Smooth muscle cell (in vitro differentiated cells): ENCODE data around the gene DARS1. TPM values are rescaled to one million over a fixed set of nuclear protein-coding genes. Genes with fewer than 3 reads are reported as not detected.

Experiments
- DNase-seq: peaks from one replicate; lab custom pipeline; 2025; ENCODE audit not compliant: unreplicated experiment; lab: John Stamatoyannopoulos, UW
- H2AFZ ChIP-seq: fragments of 200-600 bp; sonication (generic); 2 replicates; pipeline ENCODE4 v1.6.0; 2016; ENCODE audit warnings: antibody characterized with exemption, low read depth, mild to moderate bottlenecking
- H3F3A ChIP-seq: fragments of 200-600 bp; sonication (generic); 2 replicates; pipeline ENCODE4 v1.6.0; 2017; ENCODE audit warnings: antibody characterized with exemption, low read depth
- H3K27ac ChIP-seq: fragments of 200-600 bp; sonication (generic); 2 replicates; pipeline ENCODE4 v1.5.1; 2016; ENCODE audit warnings: low read depth, mild to moderate bottlenecking
- H3K27me3 ChIP-seq: fragments of 200-600 bp; sonication (generic); 2 replicates; pipeline ENCODE4 v1.6.1; 2016; ENCODE audit warnings: low read depth, mild to moderate bottlenecking
- H3K36me3 ChIP-seq: fragments of 200-600 bp; sonication (generic); 2 replicates; pipeline ENCODE4 v1.5.1; 2016; ENCODE audit warnings: low read depth
- H3K4me1 ChIP-seq: fragments of 200-600 bp; sonication (generic); 2 replicates; pipeline ENCODE4 v1.5.1; 2016; ENCODE audit warnings: low read depth
- H3K4me2 ChIP-seq: fragments of 200-600 bp; sonication (generic); 2 replicates; pipeline ENCODE4 v1.6.0; 2016; ENCODE audit warnings: mild to moderate bottlenecking
- H3K4me3 ChIP-seq: fragments of 200-600 bp; sonication (generic); 2 replicates; pipeline ENCODE4 v1.5.1; 2016; ENCODE audit warnings: mild to moderate bottlenecking
- H3K79me2 ChIP-seq: fragments of 200-600 bp; sonication (generic); 2 replicates; pipeline ENCODE4 v1.6.0; 2016; ENCODE audit warnings: low read depth, mild to moderate bottlenecking
- H3K9ac ChIP-seq: fragments of 200-600 bp; sonication (generic); 2 replicates; pipeline ENCODE4 v1.6.0; 2016; ENCODE audit warnings: low read depth
- H3K9me3 ChIP-seq: fragments of 200-600 bp; sonication (generic); replicated peaks from 2 replicates; pipeline ENCODE4 v1.5.1; 2016; ENCODE audit warnings: low read depth
- H4K20me1 ChIP-seq: fragments of 200-600 bp; sonication (generic); 2 replicates; pipeline ENCODE4 v1.6.0; 2016; ENCODE audit warnings: low read depth
- WGBS: methylation state at CpG from one replicate; pipeline ENCODE4 v1.1.7; 2016; ENCODE audit warnings: low lambda C conversion rate; 5-methylcytosine and 5-hydroxymethylcytosine counted together
- polyA plus RNA-seq: library from polyadenylated mRNA; unstranded; fragments of >200 nt; fragmentation: Nextera tagmentation; extraction: Ambion mirVana; gene quantifications from 2 replicates; pipeline ENCODE4 v1.2.1, GENCODE V29; 2016
- total RNA-seq: library from RNA; depleted of rRNA; stranded (reverse); fragments of >200 nt; gene quantifications from 2 replicates; pipeline ENCODE4 v1.2.3, GENCODE V29; 2014
- TF ChIP-seq, protein P1 (sequence below): fragments of 200-600 bp; sonication (generic); IDR thresholded peaks from 2 replicates; pipeline ENCODE4 v1.5.1; 2017; ENCODE audit warnings: borderline replicate concordance, mild to moderate bottlenecking, antibody characterized with exemption; ENCODE audit not compliant: insufficient read depth, poor library complexity, severe bottlenecking

The DARS1 gene
- total and polyA plus RNA-seq, 2 experiments from 2014 or later = 110 to 121 TPM

DNA sequence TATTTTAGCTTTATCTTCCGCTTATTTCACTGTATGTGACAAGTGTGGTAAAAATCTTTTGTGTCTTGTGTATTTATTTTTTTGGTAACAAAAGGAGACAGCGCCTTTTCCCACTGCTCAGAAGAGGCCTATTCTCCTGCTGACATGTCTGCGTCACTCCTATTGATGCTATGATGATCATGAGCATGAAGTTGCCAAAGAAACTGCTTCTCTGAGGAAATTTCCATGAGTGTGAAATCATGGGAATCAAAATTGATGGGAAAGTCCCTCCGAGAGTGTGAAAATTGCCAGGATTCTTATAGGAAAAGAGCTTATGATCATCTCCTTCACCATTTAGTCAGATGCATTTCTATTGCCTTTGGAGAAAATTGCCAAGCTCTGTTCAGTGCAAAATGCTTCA, 36.5 kb upstream of the DARS1 start:
- H3K4me1 ChIP-seq = peaks cover 11% of the 10 kb centered on the region
- no peaks in the 10 kb centered on the region for H3K36me3 ChIP-seq
- no peak overlapping the region for H3K4me2 ChIP-seq
- no peak overlapping the region for H2AFZ ChIP-seq
- no peaks in the 10 kb centered on the region for H4K20me1 ChIP-seq
- DNase-seq = no peak
- no peak overlapping the region for H3K4me3 ChIP-seq
- H3K9me3 ChIP-seq = no peaks in the 10 kb centered on the region
- WGBS = 97% methylated on average over 4 of the region's 4 CpGs
- H3K27me3 ChIP-seq = no peaks in the 10 kb centered on the region
- no peak overlapping the region for H3K9ac ChIP-seq
- TF ChIP-seq, protein P1, sequence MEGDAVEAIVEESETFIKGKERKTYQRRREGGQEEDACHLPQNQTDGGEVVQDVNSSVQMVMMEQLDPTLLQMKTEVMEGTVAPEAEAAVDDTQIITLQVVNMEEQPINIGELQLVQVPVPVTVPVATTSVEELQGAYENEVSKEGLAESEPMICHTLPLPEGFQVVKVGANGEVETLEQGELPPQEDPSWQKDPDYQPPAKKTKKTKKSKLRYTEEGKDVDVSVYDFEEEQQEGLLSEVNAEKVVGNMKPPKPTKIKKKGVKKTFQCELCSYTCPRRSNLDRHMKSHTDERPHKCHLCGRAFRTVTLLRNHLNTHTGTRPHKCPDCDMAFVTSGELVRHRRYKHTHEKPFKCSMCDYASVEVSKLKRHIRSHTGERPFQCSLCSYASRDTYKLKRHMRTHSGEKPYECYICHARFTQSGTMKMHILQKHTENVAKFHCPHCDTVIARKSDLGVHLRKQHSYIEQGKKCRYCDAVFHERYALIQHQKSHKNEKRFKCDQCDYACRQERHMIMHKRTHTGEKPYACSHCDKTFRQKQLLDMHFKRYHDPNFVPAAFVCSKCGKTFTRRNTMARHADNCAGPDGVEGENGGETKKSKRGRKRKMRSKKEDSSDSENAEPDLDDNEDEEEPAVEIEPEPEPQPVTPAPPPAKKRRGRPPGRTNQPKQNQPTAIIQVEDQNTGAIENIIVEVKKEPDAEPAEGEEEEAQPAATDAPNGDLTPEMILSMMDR = no peak
- H3F3A ChIP-seq = peaks cover 6% of the 10 kb centered on the region
- no peak overlapping the region for H3K27ac ChIP-seq
- no peaks in the 10 kb centered on the region for H3K79me2 ChIP-seq

DNA sequence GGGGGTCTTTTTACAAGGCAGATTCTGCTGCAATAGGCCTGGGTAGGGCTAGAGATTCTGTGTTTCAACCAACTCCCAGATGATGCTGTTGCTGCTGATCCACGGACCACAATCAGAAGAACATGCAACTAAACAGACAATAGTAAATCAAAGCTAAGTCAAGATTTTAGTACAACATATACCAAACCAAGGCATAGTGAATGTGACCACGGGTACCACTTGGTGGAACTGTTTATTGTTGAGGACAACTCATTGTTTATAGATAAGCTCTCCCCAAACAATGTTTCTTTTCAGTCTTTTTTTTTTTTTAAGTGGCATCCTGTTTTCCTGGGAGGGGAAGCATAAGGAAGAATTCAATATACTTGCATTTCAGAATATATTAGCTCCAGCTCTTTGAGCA, 36.0 kb upstream of the DARS1 start:
- H3K27ac ChIP-seq = no peak overlapping the region
- H3K9ac ChIP-seq = no peak overlapping the region
- H3K9me3 ChIP-seq = no peaks in the 10 kb centered on the region
- H3K4me3 ChIP-seq = no peak overlapping the region
- TF ChIP-seq, protein P1 = no peak
- H2AFZ ChIP-seq = no peak overlapping the region
- DNase-seq = no peak
- WGBS = 73% methylated on average over 2 of the region's 2 CpGs
- peaks cover 11% of the 10 kb centered on the region for H3K4me1 ChIP-seq
- no peaks in the 10 kb centered on the region for H4K20me1 ChIP-seq
- H3K36me3 ChIP-seq = no peaks in the 10 kb centered on the region
- no peaks in the 10 kb centered on the region for H3K27me3 ChIP-seq
- peaks cover 6% of the 10 kb centered on the region for H3F3A ChIP-seq
- no peaks in the 10 kb centered on the region for H3K79me2 ChIP-seq
- no peak overlapping the region for H3K4me2 ChIP-seq

DNA sequence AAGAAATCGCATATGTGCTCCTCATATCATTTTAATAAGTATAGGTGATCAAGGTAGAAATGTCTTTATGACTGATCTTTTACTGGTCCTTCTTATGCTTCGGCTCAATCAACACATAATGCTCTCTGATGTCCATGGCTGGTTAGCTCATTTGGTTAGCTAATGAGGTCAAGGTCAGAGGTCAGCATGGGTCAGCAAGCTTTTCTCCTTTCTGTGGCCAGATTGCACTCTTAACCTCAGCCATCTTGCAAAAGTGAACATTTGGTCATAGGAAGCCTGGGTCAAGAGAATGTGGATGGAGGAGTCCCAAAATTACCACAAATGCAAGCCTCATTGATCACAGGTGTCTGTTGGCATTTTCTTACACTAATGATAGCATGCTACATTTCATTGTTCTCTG, 35.4 kb upstream of the DARS1 start:
- no peak overlapping the region for H3K27ac ChIP-seq
- H3K9me3 ChIP-seq = no peaks in the 10 kb centered on the region
- no peaks in the 10 kb centered on the region for H3K79me2 ChIP-seq
- H3F3A ChIP-seq = peaks cover 6% of the 10 kb centered on the region
- H2AFZ ChIP-seq = no peak overlapping the region
- WGBS = 92% methylated on average over 2 of the region's 2 CpGs
- H3K36me3 ChIP-seq = no peaks in the 10 kb centered on the region
- TF ChIP-seq, protein P1 = no peak
- H3K9ac ChIP-seq = no peak overlapping the region
- H3K4me2 ChIP-seq = no peak overlapping the region
- no peak overlapping the region for H3K4me3 ChIP-seq
- no peak for DNase-seq
- no peaks in the 10 kb centered on the region for H4K20me1 ChIP-seq
- H3K27me3 ChIP-seq = no peaks in the 10 kb centered on the region
- peaks cover 11% of the 10 kb centered on the region for H3K4me1 ChIP-seq

DNA sequence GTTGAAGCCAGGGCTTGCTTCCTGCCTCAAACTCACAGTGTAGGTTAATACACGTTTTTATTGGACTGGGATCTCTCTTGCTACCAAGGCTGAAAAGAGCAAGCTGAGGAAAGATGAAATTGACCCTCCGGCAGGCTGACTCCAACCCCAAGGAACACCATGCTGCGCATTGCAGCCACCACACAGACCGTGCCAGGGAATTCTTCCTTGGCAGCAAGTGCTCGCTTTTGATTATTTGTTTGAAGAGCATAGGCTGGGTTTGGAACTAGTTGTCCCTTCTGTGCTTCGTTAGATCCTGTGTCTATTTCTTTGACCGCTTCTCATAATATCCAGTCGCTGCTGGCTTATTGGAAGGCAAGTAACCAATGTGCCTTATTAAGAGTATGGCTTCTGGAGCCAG, 34.4 kb upstream of the DARS1 start:
- Histone ChIP-seq H3K9me3 (no peaks in the 10 kb centered on the region), H3K4me1 (peaks cover 8% of the 10 kb centered on the region), H4K20me1 (no peaks in the 10 kb centered on the region), H3K79me2 (no peaks in the 10 kb centered on the region), H3F3A (peaks cover 6% of the 10 kb centered on the region), H3K9ac (no peak overlapping the region), H3K27me3 (no peaks in the 10 kb centered on the region), H3K27ac (no peak overlapping the region), H2AFZ (no peak overlapping the region), H3K4me2 (no peak overlapping the region), H3K36me3 (no peaks in the 10 kb centered on the region), H3K4me3 (no peak overlapping the region)
- WGBS = 84% methylated on average over 8 of the region's 8 CpGs
- DNase-seq = no peak
- TF ChIP-seq, protein P1 = no peak
